WTC11 (cell line): ENCODE data around the gene RTF2. TPM values are rescaled to one million over a fixed set of nuclear protein-coding genes. Genes with fewer than 3 reads are reported as not detected.

Source experiments
- ATAC-seq: fragments of 200-7000 bp; cut with Tn5 transposase; 2 replicates; pipeline ENCODE4 v1.10.0; 2021; ENCODE audit warnings: mild to moderate bottlenecking, moderate library complexity
- CTCF ChIA-PET: fragments of 300-600 bp; sonication (Branson Sonifier 250); formaldehyde crosslinking; loops from one replicate; lab custom pipeline; 2021; ENCODE audit warnings: antibody characterized with exemption; lab: Charles Lee
- POLR2A ChIA-PET: fragments of 350-600 bp; sonication (Branson Sonifier 250); formaldehyde crosslinking; loops from one replicate; lab custom pipeline; 2021; ENCODE audit warnings: antibody characterized with exemption; lab: Charles Lee
- DNase-seq: peaks from one replicate; pipeline ENCODE4 v3.0.0; 2021; ENCODE audit warnings: low spot score
- H3K27ac Mint-ChIP-seq: 2 replicates; pipeline ENCODE4 v1.8.0; 2021; ENCODE audit warnings: mixed read lengths
- H3K27me3 Mint-ChIP-seq: 2 replicates; pipeline ENCODE4 v1.8.0; 2021; ENCODE audit warnings: low read depth, mild to moderate bottlenecking, moderate library complexity, mixed read lengths
- H3K36me3 Mint-ChIP-seq: 2 replicates; pipeline ENCODE4 v1.8.0; 2021; ENCODE audit warnings: mixed read lengths
- H3K4me1 Mint-ChIP-seq: 2 replicates; pipeline ENCODE4 v1.8.0; 2022; ENCODE audit warnings: mixed read lengths
- H3K4me3 Mint-ChIP-seq: 2 replicates; pipeline ENCODE4 v1.8.0; 2021; ENCODE audit warnings: mild to moderate bottlenecking, moderate library complexity, mixed read lengths
- H3K9me3 Mint-ChIP-seq: 2 replicates; pipeline ENCODE4 v1.8.0; 2021; ENCODE audit warnings: mixed read lengths
- ATF1 ChIP-seq: sonication (generic); formaldehyde crosslinking; IDR thresholded peaks from 2 replicates; pipeline ENCODE4 v1.8.1; 2023; ENCODE audit warnings: mild to moderate bottlenecking, moderate library complexity, missing genetic modification reagents
- CBFB ChIP-seq: sonication (generic); formaldehyde crosslinking; IDR thresholded peaks from 2 replicates; pipeline ENCODE4 v1.8.1; 2022; ENCODE audit warnings: mild to moderate bottlenecking, low read depth, missing genetic modification reagents
- ERG ChIP-seq: fragments of 250-450 bp; sonication (Bioruptor Pico); IDR thresholded peaks from 2 replicates; pipeline ENCODE4 v1.8.0; 2021; ENCODE audit warnings: mild to moderate bottlenecking
- FOXJ3 ChIP-seq: sonication (generic); formaldehyde crosslinking; IDR thresholded peaks from 2 replicates; pipeline ENCODE4 v1.9.0; 2021; ENCODE audit warnings: missing genetic modification reagents, mild to moderate bottlenecking, borderline replicate concordance
- IRF2 ChIP-seq: sonication (generic); formaldehyde crosslinking; IDR thresholded peaks from 2 replicates; pipeline ENCODE4 v1.8.0; 2022; ENCODE audit warnings: low read depth, missing genetic modification reagents, borderline replicate concordance
- JAZF1 ChIP-seq: fragments of 250-450 bp; sonication (Bioruptor Pico); IDR thresholded peaks from 2 replicates; pipeline ENCODE4 v1.9.0; 2021; ENCODE audit warnings: moderate library complexity, mild to moderate bottlenecking, inconsistent platforms
- JUN ChIP-seq: sonication (generic); formaldehyde crosslinking; IDR thresholded peaks from 2 replicates; pipeline ENCODE4 v1.8.0; 2023; ENCODE audit warnings: mild to moderate bottlenecking, missing genetic modification reagents
- MYBL2 ChIP-seq: sonication (generic); formaldehyde crosslinking; IDR thresholded peaks from 2 replicates; pipeline ENCODE4 v1.8.1; 2023; ENCODE audit warnings: mild to moderate bottlenecking, moderate library complexity, missing genetic modification reagents
- NFATC4 ChIP-seq: fragments of 250-450 bp; sonication (Bioruptor Pico); IDR thresholded peaks from 2 replicates; pipeline ENCODE4 v1.9.0; 2021; ENCODE audit warnings: mild to moderate bottlenecking
- NFYB ChIP-seq: sonication (generic); formaldehyde crosslinking; conservative IDR thresholded peaks from 2 replicates; pipeline ENCODE4 v1.8.0; 2022; ENCODE audit warnings: low read depth, missing genetic modification reagents
- NR2C2 ChIP-seq: sonication (generic); formaldehyde crosslinking; IDR thresholded peaks from 2 replicates; pipeline ENCODE4 v1.8.0; 2022; ENCODE audit warnings: mild to moderate bottlenecking, missing genetic modification reagents
- NR3C1 ChIP-seq: sonication (generic); formaldehyde crosslinking; conservative IDR thresholded peaks from 2 replicates; pipeline ENCODE4 v1.8.1; 2023; ENCODE audit warnings: low read depth, mild to moderate bottlenecking, missing genetic modification reagents
- TCF7 ChIP-seq: sonication (generic); formaldehyde crosslinking; IDR thresholded peaks from 2 replicates; pipeline ENCODE4 v1.8.0; 2022; ENCODE audit warnings: mild to moderate bottlenecking, low read depth, missing genetic modification reagents, moderate library complexity
- TEAD1 ChIP-seq: sonication (generic); formaldehyde crosslinking; IDR thresholded peaks from 2 replicates; pipeline ENCODE4 v1.8.0; 2022; ENCODE audit warnings: mild to moderate bottlenecking, missing genetic modification reagents
- TEAD4 ChIP-seq: sonication (generic); formaldehyde crosslinking; IDR thresholded peaks from 2 replicates; pipeline ENCODE4 v1.8.0; 2022; ENCODE audit warnings: mild to moderate bottlenecking, missing genetic modification reagents
- ZBTB21 ChIP-seq: sonication (generic); formaldehyde crosslinking; IDR thresholded peaks from 2 replicates; pipeline ENCODE4 v1.8.1; 2023; ENCODE audit warnings: mild to moderate bottlenecking, missing genetic modification reagents, borderline replicate concordance
- ZMAT4 ChIP-seq: fragments of 250-450 bp; sonication (Bioruptor Pico); IDR thresholded peaks from 2 replicates; pipeline ENCODE4 v1.9.0; 2021; ENCODE audit warnings: mild to moderate bottlenecking
- ZNF232 ChIP-seq: sonication (generic); formaldehyde crosslinking; IDR thresholded peaks from 2 replicates; pipeline ENCODE4 v1.8.0; 2022; ENCODE audit warnings: mild to moderate bottlenecking, missing genetic modification reagents
- ZNF416 ChIP-seq: fragments of 250-450 bp; sonication (Bioruptor Pico); IDR thresholded peaks from 2 replicates; pipeline ENCODE4 v1.9.0; 2021; ENCODE audit warnings: mild to moderate bottlenecking, inconsistent platforms
- total RNA-seq: library from RNA; stranded (reverse); gene quantifications from 3 replicates; pipeline ENCODE4 v1.2.3, GENCODE V29; 2021
- TF ChIP-seq, protein P1 (sequence below): sonication (generic); formaldehyde crosslinking; IDR thresholded peaks from 2 replicates; pipeline ENCODE4 v1.8.0; 2023; ENCODE audit warnings: missing genetic modification reagents, mild to moderate bottlenecking, borderline replicate concordance
- TF ChIP-seq, protein P2 (sequence below): sonication (generic); formaldehyde crosslinking; IDR thresholded peaks from 2 replicates; pipeline ENCODE4 v1.8.1; 2022; ENCODE audit warnings: mild to moderate bottlenecking, missing genetic modification reagents, moderate library complexity, borderline replicate concordance
- TF ChIP-seq, protein P3 (sequence below): sonication (generic); formaldehyde crosslinking; IDR thresholded peaks from 2 replicates; pipeline ENCODE4 v1.8.0; 2022; ENCODE audit warnings: mild to moderate bottlenecking, missing genetic modification reagents

The RTF2 gene
- total RNA-seq, 1 experiment from 2014 or later = 46.3 TPM

GRCh38 chr20:56518721-56519398, 50.4 kb downstream of the RTF2 start (continued):
- TF ChIP-seq, protein P1, sequence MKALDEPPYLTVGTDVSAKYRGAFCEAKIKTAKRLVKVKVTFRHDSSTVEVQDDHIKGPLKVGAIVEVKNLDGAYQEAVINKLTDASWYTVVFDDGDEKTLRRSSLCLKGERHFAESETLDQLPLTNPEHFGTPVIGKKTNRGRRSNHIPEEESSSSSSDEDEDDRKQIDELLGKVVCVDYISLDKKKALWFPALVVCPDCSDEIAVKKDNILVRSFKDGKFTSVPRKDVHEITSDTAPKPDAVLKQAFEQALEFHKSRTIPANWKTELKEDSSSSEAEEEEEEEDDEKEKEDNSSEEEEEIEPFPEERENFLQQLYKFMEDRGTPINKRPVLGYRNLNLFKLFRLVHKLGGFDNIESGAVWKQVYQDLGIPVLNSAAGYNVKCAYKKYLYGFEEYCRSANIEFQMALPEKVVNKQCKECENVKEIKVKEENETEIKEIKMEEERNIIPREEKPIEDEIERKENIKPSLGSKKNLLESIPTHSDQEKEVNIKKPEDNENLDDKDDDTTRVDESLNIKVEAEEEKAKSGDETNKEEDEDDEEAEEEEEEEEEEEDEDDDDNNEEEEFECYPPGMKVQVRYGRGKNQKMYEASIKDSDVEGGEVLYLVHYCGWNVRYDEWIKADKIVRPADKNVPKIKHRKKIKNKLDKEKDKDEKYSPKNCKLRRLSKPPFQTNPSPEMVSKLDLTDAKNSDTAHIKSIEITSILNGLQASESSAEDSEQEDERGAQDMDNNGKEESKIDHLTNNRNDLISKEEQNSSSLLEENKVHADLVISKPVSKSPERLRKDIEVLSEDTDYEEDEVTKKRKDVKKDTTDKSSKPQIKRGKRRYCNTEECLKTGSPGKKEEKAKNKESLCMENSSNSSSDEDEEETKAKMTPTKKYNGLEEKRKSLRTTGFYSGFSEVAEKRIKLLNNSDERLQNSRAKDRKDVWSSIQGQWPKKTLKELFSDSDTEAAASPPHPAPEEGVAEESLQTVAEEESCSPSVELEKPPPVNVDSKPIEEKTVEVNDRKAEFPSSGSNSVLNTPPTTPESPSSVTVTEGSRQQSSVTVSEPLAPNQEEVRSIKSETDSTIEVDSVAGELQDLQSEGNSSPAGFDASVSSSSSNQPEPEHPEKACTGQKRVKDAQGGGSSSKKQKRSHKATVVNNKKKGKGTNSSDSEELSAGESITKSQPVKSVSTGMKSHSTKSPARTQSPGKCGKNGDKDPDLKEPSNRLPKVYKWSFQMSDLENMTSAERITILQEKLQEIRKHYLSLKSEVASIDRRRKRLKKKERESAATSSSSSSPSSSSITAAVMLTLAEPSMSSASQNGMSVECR = no peak
- TF ChIP-seq NFATC4 (CRISPR knock-in tag) (no peak), ZMAT4 (CRISPR knock-in tag) (no peak), CBFB (CRISPR knock-in tag) (no peak), NFYB (CRISPR knock-in tag) (no peak), IRF2 (CRISPR knock-in tag) (no peak)

DNA sequence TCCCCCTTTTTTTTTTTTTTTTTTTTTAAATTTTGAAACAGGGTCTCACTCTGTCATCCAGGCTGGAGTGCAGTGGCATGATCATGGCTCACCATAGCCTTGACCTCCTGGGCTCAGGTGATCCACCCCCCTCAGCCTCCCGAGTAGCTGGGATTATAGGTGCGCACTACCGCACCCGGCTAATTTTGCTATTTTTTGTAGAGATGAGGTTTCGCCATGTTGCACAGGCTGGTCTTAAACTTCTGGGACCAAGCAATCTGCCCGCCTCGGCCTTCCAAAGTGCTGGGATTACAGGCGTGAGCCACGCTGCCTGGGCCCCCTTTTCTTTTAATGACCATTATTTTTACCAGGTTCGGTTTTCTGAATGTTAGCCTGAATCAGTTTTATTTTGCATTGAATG, 51.1 kb downstream of the RTF2 start:
- peaks cover 49% of the 10 kb centered on the region for H3K36me3 Mint-ChIP-seq
- ChIA-PET POLR2A (no interaction called here), CTCF (no interaction called here)
- TF ChIP-seq ATF1 (CRISPR knock-in tag) (no peak), JAZF1 (CRISPR knock-in tag) (no peak), NR2C2 (CRISPR knock-in tag) (no peak), JUN (no peak), TEAD4 (CRISPR knock-in tag) (no peak), ZNF232 (no peak), FOXJ3 (CRISPR knock-in tag) (no peak), NR3C1 (CRISPR knock-in tag) (no peak), MYBL2 (CRISPR knock-in tag) (no peak), ZMAT4 (CRISPR knock-in tag) (no peak), ERG (no peak), TEAD1 (CRISPR knock-in tag) (no peak), ZBTB21 (CRISPR knock-in tag) (no peak), ZNF416 (CRISPR knock-in tag) (no peak), TCF7 (CRISPR knock-in tag) (no peak)
- TF ChIP-seq, protein P2, sequence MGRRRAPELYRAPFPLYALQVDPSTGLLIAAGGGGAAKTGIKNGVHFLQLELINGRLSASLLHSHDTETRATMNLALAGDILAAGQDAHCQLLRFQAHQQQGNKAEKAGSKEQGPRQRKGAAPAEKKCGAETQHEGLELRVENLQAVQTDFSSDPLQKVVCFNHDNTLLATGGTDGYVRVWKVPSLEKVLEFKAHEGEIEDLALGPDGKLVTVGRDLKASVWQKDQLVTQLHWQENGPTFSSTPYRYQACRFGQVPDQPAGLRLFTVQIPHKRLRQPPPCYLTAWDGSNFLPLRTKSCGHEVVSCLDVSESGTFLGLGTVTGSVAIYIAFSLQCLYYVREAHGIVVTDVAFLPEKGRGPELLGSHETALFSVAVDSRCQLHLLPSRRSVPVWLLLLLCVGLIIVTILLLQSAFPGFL = no peak
- TF ChIP-seq, protein P1 = no peak
- TF ChIP-seq, protein P3, sequence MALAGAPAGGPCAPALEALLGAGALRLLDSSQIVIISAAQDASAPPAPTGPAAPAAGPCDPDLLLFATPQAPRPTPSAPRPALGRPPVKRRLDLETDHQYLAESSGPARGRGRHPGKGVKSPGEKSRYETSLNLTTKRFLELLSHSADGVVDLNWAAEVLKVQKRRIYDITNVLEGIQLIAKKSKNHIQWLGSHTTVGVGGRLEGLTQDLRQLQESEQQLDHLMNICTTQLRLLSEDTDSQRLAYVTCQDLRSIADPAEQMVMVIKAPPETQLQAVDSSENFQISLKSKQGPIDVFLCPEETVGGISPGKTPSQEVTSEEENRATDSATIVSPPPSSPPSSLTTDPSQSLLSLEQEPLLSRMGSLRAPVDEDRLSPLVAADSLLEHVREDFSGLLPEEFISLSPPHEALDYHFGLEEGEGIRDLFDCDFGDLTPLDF (CRISPR knock-in tag) = no peak
- no peak overlapping the region for H3K27ac Mint-ChIP-seq
- DNase-seq (no peak), ATAC-seq (no peak)
- no peak overlapping the region for H3K4me3 Mint-ChIP-seq
- peaks cover 31% of the 10 kb centered on the region for H3K9me3 Mint-ChIP-seq
- H3K27me3 Mint-ChIP-seq = peaks cover 8% of the 10 kb centered on the region
- no peaks in the 10 kb centered on the region for H3K4me1 Mint-ChIP-seq
